HCT116 (cell line): ENCODE data around the gene ATP6V1G3. TPM values are rescaled to one million over a fixed set of nuclear protein-coding genes. Genes with fewer than 3 reads are reported as not detected.

Experiments
- ATAC-seq: fragments of 200-7000 bp; cut with Tn5 transposase; 2 replicates; pipeline ENCODE4 v1.9.1; 2020; ENCODE audit warnings: mild to moderate bottlenecking, moderate library complexity
- BruUV-seq: library from RNA; stranded (reverse); fragments of 400-500 nt; replicated peaks from 2 replicates; lab custom pipeline; 2021; lab: Mats Ljungman, UMichigan
- CTCF ChIA-PET: fragments of 300-600 bp; sonication (Branson Sonifier 250); formaldehyde crosslinking; loops from one replicate; lab custom pipeline; 2021; ENCODE audit warnings: antibody characterized with exemption; lab: Charles Lee
- POLR2A ChIA-PET: fragments of 300-600, 350-600 bp; sonication (Branson Sonifier 250); formaldehyde crosslinking; loops from one replicate; lab custom pipeline; 2021; ENCODE audit warnings: antibody characterized with exemption; lab: Charles Lee
- RAD21 ChIA-PET, 2 experiments: fragments of 300-600 bp; sonication (Branson Sonifier 250); formaldehyde crosslinking; loops; one replicate each; lab custom pipeline; 2023; ENCODE audit warnings: low total read pairs in 2 of 2; ENCODE audit not compliant: uncharacterized antibody in 2 of 2, unreplicated experiment in 2 of 2, low non-redundant PET in 1 of 2; lab: Charles Lee
- DNase-seq: peaks from one replicate; pipeline ENCODE4 v3.0.0-alpha.2; 2010; ENCODE audit warnings: low read depth, low spot score
- H2AFZ ChIP-seq: fragments of 200-600 bp; shearing (Covaris generic), sonication (generic); 2 replicates; pipeline ENCODE4 v1.6.1; 2017; ENCODE audit warnings: low read depth, mixed run types, mixed read lengths, antibody characterized with exemption, low read length; ENCODE audit not compliant: poor library complexity, severe bottlenecking
- H3K27ac ChIP-seq: 2 replicates; pipeline ENCODE4 v1.5.1; 2012; ENCODE audit warnings: low read depth, low read length
- H3K27me3 ChIP-seq: fragments of 200-600 bp; sonication (generic); 2 replicates; pipeline ENCODE4 v1.6.1; 2016; ENCODE audit warnings: mixed run types, low read length, mixed read lengths; ENCODE audit not compliant: insufficient read depth
- H3K36me3 ChIP-seq, 2 experiments: fragments of 200-500 bp in 1 of 2; fragments of 200-600 bp in 1 of 2; sonication (Bioruptor generic) in 1 of 2; sonication (generic) in 1 of 2; 2 replicates each; pipeline versions ENCODE4 v1.5.1 to v1.6.1; 2014 to 2016; ENCODE audit warnings: low read length in 2 of 2, inconsistent platforms in 1 of 2, mixed read lengths in 1 of 2, mixed run types in 1 of 2; ENCODE audit not compliant: insufficient read depth in 2 of 2, control insufficient read depth in 1 of 2
- H3K4me1 ChIP-seq, 2 experiments: fragments of 200-600 bp in 1 of 2; sonication (generic) in 1 of 2; 2 replicates each; pipeline versions ENCODE4 v1.5.1 to v1.6.1; 2012 to 2017; ENCODE audit warnings: low read length in 2 of 2, inconsistent platforms in 1 of 2, mild to moderate bottlenecking in 1 of 2, mixed read lengths in 1 of 2, mixed run types in 1 of 2, moderate library complexity in 1 of 2; ENCODE audit not compliant: insufficient read depth in 2 of 2, control insufficient read depth in 1 of 2
- H3K4me2 ChIP-seq: fragments of 200-600 bp; sonication (generic); 2 replicates; pipeline ENCODE4 v1.6.1; 2017; ENCODE audit warnings: mixed run types, low read length, mixed read lengths
- H3K4me3 ChIP-seq, 2 experiments: fragments of 200-600 bp in 1 of 2; sonication (generic) in 1 of 2; replicated peaks in 1 of 2; 2 replicates each; pipeline ENCODE4 v1.5.1; 2011 to 2016; ENCODE audit warnings: low read length in 2 of 2, control low read depth in 1 of 2, low read depth in 1 of 2, mild to moderate bottlenecking in 1 of 2, mixed read lengths in 1 of 2, mixed run types in 1 of 2
- H3K79me2 ChIP-seq: fragments of 200-600 bp; sonication (generic); 2 replicates; pipeline ENCODE4 v1.6.1; 2017; ENCODE audit warnings: mild to moderate bottlenecking, mixed run types, low read length, moderate library complexity, mixed read lengths; ENCODE audit not compliant: insufficient read depth
- H3K9ac ChIP-seq: fragments of 200-600 bp; sonication (generic); 2 replicates; pipeline ENCODE4 v1.6.1; 2016; ENCODE audit warnings: low read length, mixed read lengths
- H3K9me2 ChIP-seq: fragments of 200-600 bp; sonication (generic), shearing (Covaris generic); 2 replicates; pipeline ENCODE4 v1.6.1; 2017; ENCODE audit warnings: mixed run types, mild to moderate bottlenecking, moderate library complexity; ENCODE audit not compliant: insufficient read depth
- H3K9me3 ChIP-seq, 2 experiments: fragments of 200-500 bp in 1 of 2; fragments of 200-600 bp in 1 of 2; sonication (Bioruptor generic) in 1 of 2; sonication (generic) in 1 of 2; 2 replicates each; pipeline ENCODE4 v1.6.1; 2014 to 2017; ENCODE audit warnings: low read length in 2 of 2, mixed read lengths in 2 of 2, inconsistent platforms in 1 of 2, low read depth in 1 of 2, mild to moderate bottlenecking in 1 of 2, mixed run types in 1 of 2, moderate library complexity in 1 of 2; ENCODE audit not compliant: control insufficient read depth in 1 of 2, insufficient read depth in 1 of 2
- H4K20me1 ChIP-seq: fragments of 200-600 bp; sonication (generic), shearing (Covaris generic); 2 replicates; pipeline ENCODE4 v1.6.1; 2017; ENCODE audit warnings: mixed run types, mild to moderate bottlenecking, moderate library complexity; ENCODE audit not compliant: insufficient read depth
- CBX3 ChIP-seq: IDR thresholded peaks from 2 replicates; pipeline ENCODE4 v1.6.1; 2012; ENCODE audit warnings: low read depth
- CTCF ChIP-seq, 3 experiments: fragments of 200-600 bp in 1 of 3; sonication (generic) in 1 of 3; IDR thresholded peaks in 2 of 3; conservative IDR thresholded peaks in 1 of 3; 2 replicates each; pipeline ENCODE4 v1.5.1; 2012 to 2017; ENCODE audit warnings: low read depth in 2 of 3, low read length in 2 of 3, antibody characterized with exemption in 1 of 3, borderline replicate concordance in 1 of 3, control low read depth in 1 of 3, mild to moderate bottlenecking in 1 of 3, mixed read lengths in 1 of 3, mixed run types in 1 of 3, moderate library complexity in 1 of 3; ENCODE audit not compliant: insufficient read depth in 1 of 3
- EZH2phosphoT487 ChIP-seq: fragments of 200-600 bp; IDR thresholded peaks from 2 replicates; pipeline ENCODE4 v1.6.1; 2018; ENCODE audit warnings: antibody characterized with exemption, borderline replicate concordance
- FOSL1 ChIP-seq: IDR thresholded peaks from 2 replicates; pipeline ENCODE4 v1.6.1; 2012; ENCODE audit warnings: low read depth
- JUND ChIP-seq: IDR thresholded peaks from 2 replicates; pipeline ENCODE4 v1.6.1; 2012
- POLR2AphosphoS5 ChIP-seq: IDR thresholded peaks from 2 replicates; pipeline ENCODE4 v1.6.1; 2011; ENCODE audit warnings: mild to moderate bottlenecking, low read depth, low read length, moderate library complexity
- RAD21 ChIP-seq: IDR thresholded peaks from 2 replicates; pipeline ENCODE4 v1.6.1; 2012; ENCODE audit warnings: low read depth, mild to moderate bottlenecking
- SRF ChIP-seq: IDR thresholded peaks from 2 replicates; pipeline ENCODE4 v1.6.1; 2012; ENCODE audit warnings: low read depth
- TCF7L2 ChIP-seq: IDR thresholded peaks from 2 replicates; pipeline ENCODE4 v1.7.0; 2011; ENCODE audit warnings: borderline replicate concordance, inconsistent platforms; ENCODE audit not compliant: insufficient read depth, insufficient read length; ENCODE audit errors: extremely low read depth
- ZBTB33 ChIP-seq: IDR thresholded peaks from 2 replicates; pipeline ENCODE4 v1.6.1; 2011; ENCODE audit warnings: mild to moderate bottlenecking, low read length, moderate library complexity; ENCODE audit not compliant: insufficient replicate concordance; ENCODE audit errors: extremely low read depth
- intact Hi-C: fragments of 100-400 bp; cut with micrococcal nuclease; formaldehyde crosslinking; loops from 2 replicates; pipeline ENCODE4 v1.10.0; 2022
- total RNA-seq: library from RNA; stranded (reverse); gene quantifications from one replicate; pipeline ENCODE4 v1.2.1, GENCODE V29; 2021; ENCODE audit not compliant: unreplicated experiment

ATP6V1G3 gene
- total RNA-seq, 1 experiment from 2014 or later = not detected

DNA sequence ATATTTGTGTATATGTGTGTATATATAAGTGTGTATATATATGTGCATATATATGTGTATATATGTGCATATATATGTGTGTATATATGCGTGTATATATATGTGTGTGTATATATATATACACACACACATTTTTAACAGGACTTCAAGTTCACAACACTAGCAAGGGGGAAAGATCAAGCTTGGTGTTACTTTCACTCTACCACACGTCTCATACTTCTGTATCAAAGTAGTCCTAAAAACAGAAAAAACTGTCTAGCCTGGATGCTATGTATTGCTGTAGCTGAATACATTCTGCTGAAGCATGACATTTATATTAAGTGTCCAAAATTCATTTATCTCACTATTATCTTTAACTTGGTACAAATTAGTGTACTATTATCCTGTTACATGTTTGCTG lies 17.9 kb upstream of the ATP6V1G3 start:
- Histone ChIP-seq H2AFZ (no peak overlapping the region), H4K20me1 (no peaks in the 10 kb centered on the region), H3K9me2 (no peaks in the 10 kb centered on the region), H3K9me3 (no peaks in the 10 kb centered on the region), H3K4me3 (no peak overlapping the region), H3K36me3 (no peaks in the 10 kb centered on the region), H3K27me3 (no peaks in the 10 kb centered on the region), H3K79me2 (no peaks in the 10 kb centered on the region), H3K27ac (no peak overlapping the region), H3K4me1 (no peaks in the 10 kb centered on the region), H3K9ac (no peak overlapping the region), H3K4me2 (no peak overlapping the region)
- TF ChIP-seq TCF7L2 (no peak), EZH2phosphoT487 (no peak), CBX3 (no peak), POLR2AphosphoS5 (no peak), ZBTB33 (no peak)
- BruUV-seq = no TSS peak
- intact Hi-C loops = no loop called here
- RAD21 ChIA-PET = no interaction called here
- CTCF ChIA-PET = no interaction called here
- POLR2A ChIA-PET = no interaction called here
- DNase-seq (no peak), ATAC-seq (no peak)

DNA sequence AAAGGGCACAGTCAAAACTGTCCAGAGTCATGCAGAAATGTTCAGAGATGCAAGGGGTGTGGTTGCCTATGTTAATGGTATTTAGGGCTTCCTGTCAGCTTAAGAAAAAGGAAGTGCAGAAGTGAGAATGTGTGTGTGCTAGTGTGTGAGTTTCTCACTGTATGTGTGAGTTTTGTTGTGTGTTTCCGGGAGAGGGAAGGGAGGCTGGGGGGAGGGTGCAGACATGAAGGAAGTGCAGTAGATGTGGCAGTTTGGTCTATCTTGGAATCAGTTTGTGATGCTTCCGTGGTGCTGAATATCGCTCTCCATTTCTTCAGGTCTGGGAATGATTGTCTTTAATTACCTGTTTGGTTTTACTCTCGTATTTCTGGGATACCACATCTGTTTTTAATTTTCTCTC lies 16.5 kb upstream of the ATP6V1G3 start:
- Histone ChIP-seq H3K27me3 (no peaks in the 10 kb centered on the region), H3K36me3 (no peaks in the 10 kb centered on the region), H3K4me1 (no peaks in the 10 kb centered on the region), H3K4me3 (no peak overlapping the region), H3K79me2 (no peaks in the 10 kb centered on the region), H3K9me2 (no peaks in the 10 kb centered on the region), H3K9me3 (no peaks in the 10 kb centered on the region), H4K20me1 (no peaks in the 10 kb centered on the region), H3K27ac (no peak overlapping the region), H2AFZ (no peak overlapping the region), H3K9ac (no peak overlapping the region), H3K4me2 (no peak overlapping the region)
- no TSS peak for BruUV-seq
- intact Hi-C loops = no loop called here
- CTCF ChIA-PET = no interaction called here
- RAD21 ChIA-PET = no interaction called here
- ATAC-seq (no peak), DNase-seq (no peak)
- POLR2A ChIA-PET = no interaction called here
- no peak for TF ChIP-seq CTCF (IDR thresholded peaks at IDR 0.05 in 2 of 3, conservative IDR thresholded peaks at IDR 0.05 in 1 of 3; ENCODE audit: borderline replicate concordance in 1 of 3, insufficient read depth in 1 of 3, low read depth in 2 of 3, low read length in 2 of 3)
- TF ChIP-seq SRF = no peak
- no peak for TF ChIP-seq FOSL1
- no peak for TF ChIP-seq RAD21
- no peak for TF ChIP-seq JUND
- TF ChIP-seq CBX3 = no peak
